A549 treated with Mapracorat at 1 μM for 4 hours (cell line): ENCODE results near the gene PCDH7. TPM values are rescaled to one million over a fixed set of nuclear protein-coding genes. Genes with fewer than 3 reads are reported as not detected.

Experiments
- total RNA-seq: library from RNA; stranded (reverse); fragments of 200-300 nt; extraction: Qiagen RNA extraction; gene quantifications from 5 replicates; pipeline ENCODE4 v1.2.3, GENCODE V29; 2022

PCDH7 gene, protein sequence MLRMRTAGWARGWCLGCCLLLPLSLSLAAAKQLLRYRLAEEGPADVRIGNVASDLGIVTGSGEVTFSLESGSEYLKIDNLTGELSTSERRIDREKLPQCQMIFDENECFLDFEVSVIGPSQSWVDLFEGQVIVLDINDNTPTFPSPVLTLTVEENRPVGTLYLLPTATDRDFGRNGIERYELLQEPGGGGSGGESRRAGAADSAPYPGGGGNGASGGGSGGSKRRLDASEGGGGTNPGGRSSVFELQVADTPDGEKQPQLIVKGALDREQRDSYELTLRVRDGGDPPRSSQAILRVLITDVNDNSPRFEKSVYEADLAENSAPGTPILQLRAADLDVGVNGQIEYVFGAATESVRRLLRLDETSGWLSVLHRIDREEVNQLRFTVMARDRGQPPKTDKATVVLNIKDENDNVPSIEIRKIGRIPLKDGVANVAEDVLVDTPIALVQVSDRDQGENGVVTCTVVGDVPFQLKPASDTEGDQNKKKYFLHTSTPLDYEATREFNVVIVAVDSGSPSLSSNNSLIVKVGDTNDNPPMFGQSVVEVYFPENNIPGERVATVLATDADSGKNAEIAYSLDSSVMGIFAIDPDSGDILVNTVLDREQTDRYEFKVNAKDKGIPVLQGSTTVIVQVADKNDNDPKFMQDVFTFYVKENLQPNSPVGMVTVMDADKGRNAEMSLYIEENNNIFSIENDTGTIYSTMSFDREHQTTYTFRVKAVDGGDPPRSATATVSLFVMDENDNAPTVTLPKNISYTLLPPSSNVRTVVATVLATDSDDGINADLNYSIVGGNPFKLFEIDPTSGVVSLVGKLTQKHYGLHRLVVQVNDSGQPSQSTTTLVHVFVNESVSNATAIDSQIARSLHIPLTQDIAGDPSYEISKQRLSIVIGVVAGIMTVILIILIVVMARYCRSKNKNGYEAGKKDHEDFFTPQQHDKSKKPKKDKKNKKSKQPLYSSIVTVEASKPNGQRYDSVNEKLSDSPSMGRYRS (N-terminal part only)
- 0.08 to 0.13 TPM (median 0.10 TPM) in 5 replicates for total RNA-seq

DNA sequence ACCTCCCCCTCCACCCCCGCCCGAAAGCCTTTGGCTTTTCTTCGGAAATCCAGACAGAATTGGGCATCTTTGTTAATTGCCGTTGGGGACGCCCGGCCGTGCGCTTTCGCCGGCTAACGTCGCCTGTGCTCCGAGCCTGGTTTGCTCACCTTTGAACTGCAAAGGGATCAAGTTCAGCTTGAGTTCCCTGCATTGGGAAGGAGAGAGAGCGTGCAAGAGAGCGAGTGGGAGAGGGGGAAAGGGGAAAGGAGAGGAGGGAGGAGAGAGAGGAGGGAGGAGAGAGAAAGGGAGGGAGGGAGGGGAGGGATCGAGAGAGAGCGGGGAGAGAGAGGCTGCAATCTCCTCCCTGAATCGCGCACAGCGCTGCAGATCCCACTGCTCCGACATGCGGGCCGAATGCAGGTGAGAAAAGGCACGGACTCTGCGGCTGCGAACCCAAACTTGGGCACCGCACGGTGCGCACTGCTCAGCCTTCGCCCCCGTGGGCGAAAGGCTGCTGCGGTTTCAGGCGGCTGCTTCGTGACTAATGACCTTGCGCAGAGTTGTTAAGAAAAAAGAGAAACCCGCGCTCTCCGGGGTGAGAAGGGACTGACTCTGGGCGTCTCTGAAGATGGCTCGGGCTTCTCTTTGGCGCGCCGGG, at the start of gene PCDH7:
Gene PCDH7, plus strand, starts transcription at position 349 of the 640 bp plus-strand sequence. CDS start 1,054 bp downstream, outside the sequence.

